ENCODE results near the gene NR2C2. TPM values are rescaled to one million over a fixed set of nuclear protein-coding genes. Genes with fewer than 3 reads are reported as not detected.

NR2C2 gene
- total RNA-seq, 2 experiments from 2014 or later = 47.1 to 47.4 TPM

- Mint-ChIP-seq H3K27me3 (no peaks in the 10 kb centered on the region), H3K36me3 (ENCODE audit: low read depth) (no peaks in the 10 kb centered on the region), H3K4me1 (ENCODE audit: low read depth) (no peaks in the 10 kb centered on the region), H3K4me3 (no peak overlapping the region), H3K9me3 (no peaks in the 10 kb centered on the region), H3K27ac (no peak overlapping the region)
- ChIA-PET CTCF (interaction anchor here (1.3 kb wide), 1 partner anchor 124 kb away, joined by 5 read pairs; no protein-coding TSS in a partner anchor), POLR2A (no interaction called here)
- intact Hi-C loops (cut with micrococcal nuclease) = loop anchor here (5.0 kb wide), 1 partner anchor 242 kb away; no protein-coding TSS in a partner anchor
- no peak for DNase-seq
- no peak for TF ChIP-seq CTCF (IDR thresholded peaks at IDR 0.05)
- no peak for ATAC-seq
These were observed 32.6 kb upstream of the NR2C2 start for GRCh38 chr3:14914779-14915117.

GRCh38 chr3:14915636-14916222 is 31.7 kb upstream of the NR2C2 start:
- Mint-ChIP-seq H3K4me3 (no peak overlapping the region), H3K27ac (no peak overlapping the region), H3K9me3 (no peaks in the 10 kb centered on the region), H3K4me1 (ENCODE audit: low read depth) (no peaks in the 10 kb centered on the region), H3K27me3 (no peaks in the 10 kb centered on the region), H3K36me3 (ENCODE audit: low read depth) (no peaks in the 10 kb centered on the region)
- POLR2A ChIA-PET = no interaction called here
- peak; percentile 56 for ATAC-seq
- intact Hi-C loops (cut with micrococcal nuclease) = loop anchor here (5.0 kb wide), 1 partner anchor 243 kb away; no protein-coding TSS in a partner anchor
- peak; percentile 36 for DNase-seq
- no peak for TF ChIP-seq CTCF (IDR thresholded peaks at IDR 0.05)
- CTCF ChIA-PET = interaction anchor here (0.8 kb wide), 1 partner anchor 264 kb away, joined by 3 read pairs; the partner anchor contains the start of gene CCDC174

- no peak overlapping the region for H3K27ac Mint-ChIP-seq
- no peak overlapping the region for H3K4me3 Mint-ChIP-seq
- no peaks in the 10 kb centered on the region for H3K27me3 Mint-ChIP-seq
- intact Hi-C loops (cut with micrococcal nuclease) = loop anchor here (5.0 kb wide), 1 partner anchor 246 kb away; no protein-coding TSS in a partner anchor
- H3K4me1 Mint-ChIP-seq (ENCODE audit: low read depth) = no peaks in the 10 kb centered on the region
- H3K9me3 Mint-ChIP-seq = no peaks in the 10 kb centered on the region
- no peaks in the 10 kb centered on the region for H3K36me3 Mint-ChIP-seq (ENCODE audit: low read depth)
- TF ChIP-seq CTCF (IDR thresholded peaks at IDR 0.05) = no peak
- no peak for DNase-seq
- ChIA-PET POLR2A (no interaction called here), CTCF (no interaction called here)
- no peak for ATAC-seq
These were observed 29.0 kb upstream of the NR2C2 start for GRCh38 chr3:14918356-14918860.

GRCh38 chr3:14920536-14920935 is 26.8 kb upstream of the NR2C2 start:
- no peaks in the 10 kb centered on the region for H3K9me3 Mint-ChIP-seq
- DNase-seq (no peak), ATAC-seq (no peak)
- ChIA-PET POLR2A (interaction anchor here (0.9 to 1.0 kb wide), 2 partner anchors 145 to 249 kb away, joined by 3 read pairs; partner anchors contain the start of gene MRPS25), CTCF (interaction anchor here (0.8 to 5.3 kb wide), 36 partner anchors 9 to 1024 kb away, joined by 3 to 53 read pairs (median 4); partner anchors contain the start of gene NR2C2)
- no peak overlapping the region for H3K4me3 Mint-ChIP-seq
- no peaks in the 10 kb centered on the region for H3K27me3 Mint-ChIP-seq
- no peak for TF ChIP-seq CTCF (IDR thresholded peaks at IDR 0.05)
- intact Hi-C loops (cut with micrococcal nuclease) = loop anchor here (2.0 to 5.0 kb wide), 2 partner anchors 130 to 288 kb away; no protein-coding TSS in a partner anchor
- H3K4me1 Mint-ChIP-seq (ENCODE audit: low read depth) = no peaks in the 10 kb centered on the region
- no peak overlapping the region for H3K27ac Mint-ChIP-seq
- H3K36me3 Mint-ChIP-seq (ENCODE audit: low read depth) = no peaks in the 10 kb centered on the region

GRCh38 chr3:14921034-14921616 is 26.3 kb upstream of the NR2C2 start:
- ChIA-PET CTCF (interaction anchor here (0.6 to 5.3 kb wide), 47 partner anchors 10 to 1025 kb away, joined by 3 to 53 read pairs (median 4); partner anchors contain the start of gene NR2C2), POLR2A (interaction anchor here (0.5 to 1.0 kb wide), 3 partner anchors 144 to 747 kb away, joined by 3 read pairs; partner anchors contain the start of gene MRPS25)
- no peak overlapping the region for H3K4me3 Mint-ChIP-seq
- no peaks in the 10 kb centered on the region for H3K4me1 Mint-ChIP-seq (ENCODE audit: low read depth)
- no peaks in the 10 kb centered on the region for H3K27me3 Mint-ChIP-seq
- DNase-seq = peak; percentile 88
- intact Hi-C loops (cut with micrococcal nuclease) = loop anchor here (2.0 to 5.0 kb wide), 2 partner anchors 130 to 289 kb away; no protein-coding TSS in a partner anchor
- no peaks in the 10 kb centered on the region for H3K9me3 Mint-ChIP-seq
- H3K36me3 Mint-ChIP-seq (ENCODE audit: low read depth) = no peaks in the 10 kb centered on the region
- TF ChIP-seq CTCF (IDR thresholded peaks at IDR 0.05) = peak; percentile 96
- peak; percentile 99 for ATAC-seq
- H3K27ac Mint-ChIP-seq = no peak overlapping the region

Measured in activated CD8-positive, alpha-beta T cell treated with anti-CD3 and anti-CD28 coated beads for 36 hours (primary cell).